Measurements from ENCODE around the gene WWTR1. TPM values are rescaled to one million over a fixed set of nuclear protein-coding genes. Genes with fewer than 3 reads are reported as not detected.

Gene WWTR1
- total and polyA plus RNA-seq, 2 of the 4 experiments (the other 2 are of a cell fraction), result 38.9 to 65.3 TPM

- Histone ChIP-seq H3K4me1 (ENCODE audit: control insufficient read depth, insufficient read depth, low read length) (peaks cover 18% of the 10 kb centered on the region), H2AK5ac (ENCODE audit: low read depth, low read length) (peak overlapping the region; percentile 74; the same call in 1 of the 2 replicates), H3K36me3 (ENCODE audit: control insufficient read depth, insufficient read depth, low read length) (no peaks in the 10 kb centered on the region; the same call in 1 of the 2 replicates), H3K18ac (ENCODE audit: low read depth, low read length) (peak overlapping the region; percentile 42; the same call in 1 of the 2 replicates), H2BK20ac (ENCODE audit: low read depth, low read length) (peak overlapping the region; percentile 47; the same call in 1 of the 2 replicates), H3K9me1 (ENCODE audit: insufficient read depth, low read length) (peaks cover 11% of the 10 kb centered on the region), H3K9me3 (ENCODE audit: control insufficient read depth, insufficient read depth, low read length) (no peaks in the 10 kb centered on the region), H2AFZ (replicated peaks; ENCODE audit: low read length, poor library complexity) (no peak overlapping the region), H4K5ac (ENCODE audit: low read depth, low read length) (no peak overlapping the region), H3K14ac (replicated peaks; ENCODE audit: low read depth, low read length) (peak overlapping the region; percentile 80), H3K9ac (ENCODE audit: low read depth, low read length) (0 out of 2 replicates have a peak overlapping the region, but pooled peaks have one; percentile 25), H3K4me3 (ENCODE audit: insufficient read depth, low read depth, low read length) (no peak overlapping the region), H4K8ac (ENCODE audit: low read depth in 2 of 2, low read length in 2 of 2) (peak overlapping the region in 1 of 2 experiments; percentile 46; a peak in 1 of 4 replicates), H2BK120ac (ENCODE audit: low read depth, low read length) (peak overlapping the region; percentile 79), H3K4me2 (ENCODE audit: low read depth, low read length) (no peak overlapping the region), H4K91ac (ENCODE audit: insufficient read depth, low read depth, low read length) (no peak overlapping the region), H3K23ac (ENCODE audit: low read depth, low read length) (peak overlapping the region; percentile 85; the same call in 1 of the 2 replicates), H2AK9ac (replicated peaks; ENCODE audit: low read depth, low read length, poor library complexity) (peak overlapping the region; percentile 2), H3K56ac (ENCODE audit: extremely low read depth, insufficient read depth, low read length) (no peak overlapping the region; the same call in 1 of the 2 replicates), H2BK15ac (ENCODE audit: low read depth, low read length) (peak overlapping the region; percentile 52; the same call in 1 of the 3 replicates), H3K79me1 (ENCODE audit: low read depth in 1 of 2, low read length in 2 of 2) (peaks cover 21 to 77% of the 10 kb centered on the region in 2 experiments; a peak in 3 of 4 replicates), H3K27ac (ENCODE audit: insufficient read depth, low read length) (peak overlapping the region; percentile 74), H3K4ac (ENCODE audit: low read depth, low read length) (peak overlapping the region; percentile 60), H2BK5ac (ENCODE audit: low read depth, low read length, poor library complexity, severe bottlenecking) (peak overlapping the region; percentile 24), H3K27me3 (ENCODE audit: control insufficient read depth, insufficient read depth, low read length) (no peaks in the 10 kb centered on the region), H4K20me1 (ENCODE audit: insufficient read depth, low read length) (peaks cover 13% of the 10 kb centered on the region)
- 60% methylated on average over 1 of the region's 2 CpGs; no CpG with 5 or more reads in 1 of the 2 experiments for WGBS, 2 experiments (ENCODE audit: extremely low coverage in 2 of 2, insufficient read length in 1 of 2)
- POLR2A ChIA-PET (ENCODE audit: unreplicated experiment), result no interaction called here
- ATAC-seq (ENCODE audit: low read depth) (0 out of 2 replicates have a peak, but pooled peaks have one; percentile 28), DNase-seq (no peak)
- dilution Hi-C loops (cut with HindIII; ENCODE audit: low sequenced_read_pairs, unreplicated experiment), result no loop called here
- in situ Hi-C loops (cut with MboI; ENCODE audit: low sequenced_read_pairs), result no loop called here
- intact Hi-C loops (cut with micrococcal nuclease), result no loop called here
- no TSS peak for BruUV-seq (replicated peaks)
- no peak for TF ChIP-seq CTCF (conservative IDR thresholded peaks at IDR 0.05; ENCODE audit: low read depth, low read length)
- no peak for TF ChIP-seq CEBPB (IDR thresholded peaks at IDR 0.05; ENCODE audit: low read depth, low read length)
- TF ChIP-seq BHLHE40 (IDR thresholded peaks at IDR 0.05; ENCODE audit: low read depth, low read length), result no peak
- no peak for TF ChIP-seq POLR2A (IDR thresholded peaks at IDR 0.05; ENCODE audit: low read depth, low read length)
- no peak for TF ChIP-seq SMC3 (IDR thresholded peaks at IDR 0.05; ENCODE audit: low read depth, low read length)
- TF ChIP-seq CHD1 (IDR thresholded peaks at IDR 0.05; ENCODE audit: low read depth, low read length), result no peak
- TF ChIP-seq ELK1 (IDR thresholded peaks at IDR 0.05; ENCODE audit: borderline replicate concordance, low read depth, low read length), result no peak
- no peak for TF ChIP-seq MAFK (IDR thresholded peaks at IDR 0.05; ENCODE audit: low read depth, low read length)
- no peak for TF ChIP-seq RCOR1 (IDR thresholded peaks at IDR 0.05; ENCODE audit: insufficient replicate concordance, low read length)
- TF ChIP-seq FOS (IDR thresholded peaks at IDR 0.05; ENCODE audit: low read depth, low read length), result no peak
- TF ChIP-seq RFX5 (IDR thresholded peaks at IDR 0.05; ENCODE audit: low read depth, low read length), result no peak
- TF ChIP-seq RAD21 (IDR thresholded peaks at IDR 0.05; ENCODE audit: low read length), result no peak
- TF ChIP-seq USF2 (IDR thresholded peaks at IDR 0.05; ENCODE audit: low read depth, low read length), result no peak
- TF ChIP-seq MAZ (IDR thresholded peaks at IDR 0.05; ENCODE audit: borderline replicate concordance, low read depth, low read length), result no peak
- TF ChIP-seq NFE2L2 (IDR thresholded peaks at IDR 0.05; ENCODE audit: low read depth, low read length), result no peak
- TF ChIP-seq MXI1 (IDR thresholded peaks at IDR 0.05; ENCODE audit: borderline replicate concordance, low read depth, low read length), result no peak
- CTCF ChIA-PET, result interaction anchor here (0.9 to 1.3 kb wide), 2 partner anchors 8 to 161 kb away, joined by 3 read pairs; no protein-coding TSS in a partner anchor
These were observed 101.9 kb downstream of the WWTR1 start for GRCh38 chr3:149555927-149556326.

Measured in IMR-90 (cell line).